ENCODE data around the gene EIPR1.
"Not testable (repeated sequence)": the region's sequence is repeated elsewhere in the genome, so short reads cannot be mapped to it uniquely, and the experiment has no call there.

EIPR1 gene

DNA sequence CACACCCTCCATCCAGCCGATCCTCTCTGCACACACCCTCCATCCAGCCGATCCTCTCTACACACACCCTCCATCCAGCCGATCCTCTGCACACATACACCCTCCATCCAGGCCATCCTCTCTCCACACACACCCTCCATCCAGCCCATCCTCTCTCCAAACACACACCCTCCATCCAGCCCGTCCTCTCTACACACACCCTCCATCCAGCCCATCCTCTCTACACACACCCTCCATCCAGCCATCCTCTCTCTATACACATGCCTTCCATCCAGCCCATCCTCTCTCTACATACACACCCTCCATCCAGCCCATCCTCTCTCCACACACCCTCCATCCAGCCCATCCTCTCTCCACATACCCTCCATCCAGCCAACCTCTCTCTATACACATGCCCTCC, 83.1 kb downstream of the EIPR1 start:
- H3K27me3 ChIP-seq (ENCODE audit: control insufficient read depth, insufficient read depth, low read length), result no peaks in the 10 kb centered on the region
- H3K9ac ChIP-seq (ENCODE audit: low read length), result no peak overlapping the region
- H3K4me3 ChIP-seq (ENCODE audit: low read length), result no peak overlapping the region
- H3K9me3 ChIP-seq (ENCODE audit: control insufficient read depth, low read length), result no peaks in the 10 kb centered on the region
- H3K4me1 ChIP-seq (ENCODE audit: control insufficient read depth, insufficient read depth, low read length), result no peaks in the 10 kb centered on the region
- H3K36me3 ChIP-seq (ENCODE audit: control insufficient read depth, insufficient read depth, low read length), result no peaks in the 10 kb centered on the region

DNA sequence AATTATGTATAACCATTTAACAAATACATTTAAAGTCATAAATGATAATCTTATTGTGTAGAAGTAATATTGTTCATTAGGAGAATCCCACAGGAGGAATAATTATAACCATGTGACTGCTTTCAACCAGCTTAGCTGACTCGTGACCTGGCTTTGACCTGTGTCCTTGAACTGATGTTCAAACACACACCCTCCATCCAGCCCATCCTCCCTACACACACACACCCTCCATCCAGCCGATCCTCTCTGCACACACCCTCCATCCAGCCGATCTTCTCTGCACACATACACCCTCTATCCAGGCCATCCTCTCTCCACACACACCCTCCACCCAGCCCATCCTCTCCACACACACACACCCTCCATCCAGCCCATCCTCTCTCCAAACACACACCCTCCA, 83.5 kb downstream of the EIPR1 start:
- H3K4me3 ChIP-seq (ENCODE audit: low read length), result no peak overlapping the region
- no peaks in the 10 kb centered on the region for H3K4me1 ChIP-seq (ENCODE audit: control insufficient read depth, insufficient read depth, low read length)
- no peaks in the 10 kb centered on the region for H3K36me3 ChIP-seq (ENCODE audit: control insufficient read depth, insufficient read depth, low read length)
- no peaks in the 10 kb centered on the region for H3K27me3 ChIP-seq (ENCODE audit: control insufficient read depth, insufficient read depth, low read length)
- no peak overlapping the region for H3K9ac ChIP-seq (ENCODE audit: low read length)
- no peaks in the 10 kb centered on the region for H3K9me3 ChIP-seq (ENCODE audit: control insufficient read depth, low read length)

GRCh38 chr2:3293221-3293620, 84.4 kb downstream of the EIPR1 start:
- Histone ChIP-seq H3K9ac (ENCODE audit: low read length) (no peak overlapping the region), H3K4me3 (ENCODE audit: low read length) (no peak overlapping the region), H3K9me3 (ENCODE audit: control insufficient read depth, low read length) (no peaks in the 10 kb centered on the region), H3K27me3 (ENCODE audit: control insufficient read depth, insufficient read depth, low read length) (no peaks in the 10 kb centered on the region), H3K36me3 (ENCODE audit: control insufficient read depth, insufficient read depth, low read length) (no peaks in the 10 kb centered on the region), H3K4me1 (ENCODE audit: control insufficient read depth, insufficient read depth, low read length) (no peaks in the 10 kb centered on the region)

- Histone ChIP-seq H3K27me3 (ENCODE audit: control insufficient read depth, insufficient read depth, low read length) (no peaks in the 10 kb centered on the region), H3K36me3 (ENCODE audit: control insufficient read depth, insufficient read depth, low read length) (no peaks in the 10 kb centered on the region), H3K4me3 (ENCODE audit: low read length) (no peak overlapping the region), H3K9ac (ENCODE audit: low read length) (no peak overlapping the region), H3K9me3 (ENCODE audit: control insufficient read depth, low read length) (no peaks in the 10 kb centered on the region), H3K4me1 (ENCODE audit: control insufficient read depth, insufficient read depth, low read length) (no peaks in the 10 kb centered on the region)
Observed at GRCh38 chr2:3292416-3292815, 85.2 kb downstream of the EIPR1 start.

DNA sequence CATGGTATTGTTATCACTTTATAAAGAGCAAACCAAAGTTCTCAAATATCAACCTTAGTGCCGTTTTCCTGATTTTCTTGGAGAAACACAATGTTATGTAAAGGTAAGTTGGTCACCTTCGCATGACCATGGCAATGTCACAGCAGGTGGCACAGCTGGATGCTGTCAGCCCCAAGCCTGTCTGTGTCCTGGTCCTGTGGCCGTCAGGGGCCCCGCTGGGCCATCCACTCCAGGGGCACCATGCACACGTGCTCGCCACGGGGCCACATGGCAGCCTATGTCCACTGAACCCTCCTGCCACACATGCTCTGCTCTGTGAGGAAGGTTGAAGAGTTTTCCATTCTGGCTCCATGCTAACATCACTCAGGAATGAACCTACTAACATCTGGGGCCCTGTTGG, 85.9 kb downstream of the EIPR1 start:
- Histone ChIP-seq H3K9me3 (ENCODE audit: control insufficient read depth, low read length) (no peaks in the 10 kb centered on the region), H3K36me3 (ENCODE audit: control insufficient read depth, insufficient read depth, low read length) (no peaks in the 10 kb centered on the region), H3K4me1 (ENCODE audit: control insufficient read depth, insufficient read depth, low read length) (no peaks in the 10 kb centered on the region), H3K27me3 (ENCODE audit: control insufficient read depth, insufficient read depth, low read length) (no peaks in the 10 kb centered on the region), H3K9ac (ENCODE audit: low read length) (no peak overlapping the region), H3K4me3 (ENCODE audit: low read length) (no peak overlapping the region)

- H3K4me1 ChIP-seq (ENCODE audit: control insufficient read depth, insufficient read depth, low read length), result no peaks in the 10 kb centered on the region
- no peaks in the 10 kb centered on the region for H3K27me3 ChIP-seq (ENCODE audit: control insufficient read depth, insufficient read depth, low read length)
- no peak overlapping the region for H3K9ac ChIP-seq (ENCODE audit: low read length)
- H3K9me3 ChIP-seq (ENCODE audit: control insufficient read depth, low read length), result no peaks in the 10 kb centered on the region
- H3K36me3 ChIP-seq (ENCODE audit: control insufficient read depth, insufficient read depth, low read length), result no peaks in the 10 kb centered on the region
- no peak overlapping the region for H3K4me3 ChIP-seq (ENCODE audit: low read length)
Observed at GRCh38 chr2:3291113-3291512, 86.5 kb downstream of the EIPR1 start.

DNA sequence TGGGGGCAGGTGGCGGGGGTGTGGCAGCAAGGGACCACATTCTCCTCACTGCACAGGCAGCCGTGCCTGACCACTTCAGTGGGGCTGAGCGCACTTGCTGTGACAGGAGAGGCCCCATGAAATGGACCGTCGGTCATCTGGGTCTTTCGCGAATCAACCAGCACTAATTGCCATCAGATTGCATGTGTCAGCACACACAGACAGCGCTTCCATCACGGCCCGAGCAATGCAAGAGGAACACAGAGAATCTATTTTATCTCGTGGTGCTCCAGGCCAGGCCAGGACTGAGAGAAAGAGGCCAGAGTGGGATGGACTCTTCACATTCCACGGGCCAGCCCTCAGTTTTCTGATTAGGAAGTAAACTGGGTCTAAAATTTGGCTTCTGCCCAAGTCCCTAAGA, 87.0 kb downstream of the EIPR1 start:
- Histone ChIP-seq H3K36me3 (ENCODE audit: control insufficient read depth, insufficient read depth, low read length) (no peaks in the 10 kb centered on the region), H3K4me1 (ENCODE audit: control insufficient read depth, insufficient read depth, low read length) (no peaks in the 10 kb centered on the region), H3K9ac (ENCODE audit: low read length) (no peak overlapping the region)

DNA sequence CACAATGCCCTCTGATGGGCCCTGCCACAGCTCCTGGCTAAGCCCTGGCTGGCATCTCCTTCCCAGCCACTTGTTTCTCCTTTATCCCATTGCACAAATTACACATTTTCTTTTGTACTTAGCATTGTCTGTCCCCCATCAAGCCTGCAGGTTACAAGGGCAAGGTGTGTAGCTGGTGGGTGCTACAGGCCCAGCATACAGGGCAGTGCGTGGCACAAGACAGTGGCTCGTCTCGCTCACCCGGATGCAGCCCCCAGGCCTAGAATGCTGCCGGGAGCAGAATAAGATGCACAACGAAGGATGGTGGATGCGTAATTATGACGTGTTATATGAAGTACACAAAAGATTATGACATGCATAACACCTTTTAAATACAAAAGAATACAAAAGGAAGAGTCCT, 87.6 kb downstream of the EIPR1 start:
- Histone ChIP-seq H3K4me1 (ENCODE audit: control insufficient read depth, insufficient read depth, low read length) (no peaks in the 10 kb centered on the region), H3K4me3 (ENCODE audit: low read length) (no peak overlapping the region), H3K27me3 (ENCODE audit: control insufficient read depth, insufficient read depth, low read length) (no peaks in the 10 kb centered on the region), H3K9me3 (ENCODE audit: control insufficient read depth, low read length) (no peaks in the 10 kb centered on the region), H3K36me3 (ENCODE audit: control insufficient read depth, insufficient read depth, low read length) (no peaks in the 10 kb centered on the region), H3K9ac (ENCODE audit: low read length) (no peak overlapping the region)

More for the DNA sequence above, 87.0 kb downstream of the EIPR1 start:
- no peaks in the 10 kb centered on the region for H3K9me3 ChIP-seq (ENCODE audit: control insufficient read depth, low read length)
- H3K27me3 ChIP-seq (ENCODE audit: control insufficient read depth, insufficient read depth, low read length), result no peaks in the 10 kb centered on the region
- H3K4me3 ChIP-seq (ENCODE audit: low read length), result no peak overlapping the region

- H3K9ac ChIP-seq (ENCODE audit: low read length), result no peak overlapping the region
- no peak overlapping the region for H3K4me3 ChIP-seq (ENCODE audit: low read length)
- H3K9me3 ChIP-seq (ENCODE audit: control insufficient read depth, low read length), result no peaks in the 10 kb centered on the region
- no peaks in the 10 kb centered on the region for H3K4me1 ChIP-seq (ENCODE audit: control insufficient read depth, insufficient read depth, low read length)
- H3K36me3 ChIP-seq (ENCODE audit: control insufficient read depth, insufficient read depth, low read length), result no peaks in the 10 kb centered on the region
- no peaks in the 10 kb centered on the region for H3K27me3 ChIP-seq (ENCODE audit: control insufficient read depth, insufficient read depth, low read length)
Observed at GRCh38 chr2:3289526-3289925, 88.1 kb downstream of the EIPR1 start.

DNA sequence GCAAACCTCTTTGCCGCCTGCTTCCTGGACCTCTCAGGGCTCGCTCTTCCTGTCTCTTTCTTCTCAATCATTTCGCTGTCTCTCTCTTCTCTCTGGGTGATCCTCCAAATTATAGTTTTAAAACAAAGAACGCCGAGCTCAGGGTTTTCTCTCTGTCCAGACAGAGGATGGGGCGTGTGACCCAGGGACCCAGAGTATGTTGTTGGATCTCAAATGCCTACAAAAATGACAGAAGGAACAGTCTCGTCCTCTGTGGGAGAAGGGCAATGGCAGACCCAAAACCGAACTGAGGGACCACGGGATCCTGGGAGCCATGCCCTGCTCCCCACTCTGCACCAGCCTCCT, 88.5 kb downstream of the EIPR1 start:
- Histone ChIP-seq H3K4me1 (ENCODE audit: control insufficient read depth, insufficient read depth, low read length) (no peaks in the 10 kb centered on the region), H3K9ac (ENCODE audit: low read length) (no peak overlapping the region), H3K9me3 (ENCODE audit: control insufficient read depth, low read length) (no peaks in the 10 kb centered on the region), H3K36me3 (ENCODE audit: control insufficient read depth, insufficient read depth, low read length) (no peaks in the 10 kb centered on the region), H3K4me3 (ENCODE audit: low read length) (no peak overlapping the region), H3K27me3 (ENCODE audit: control insufficient read depth, insufficient read depth, low read length) (no peaks in the 10 kb centered on the region)

DNA sequence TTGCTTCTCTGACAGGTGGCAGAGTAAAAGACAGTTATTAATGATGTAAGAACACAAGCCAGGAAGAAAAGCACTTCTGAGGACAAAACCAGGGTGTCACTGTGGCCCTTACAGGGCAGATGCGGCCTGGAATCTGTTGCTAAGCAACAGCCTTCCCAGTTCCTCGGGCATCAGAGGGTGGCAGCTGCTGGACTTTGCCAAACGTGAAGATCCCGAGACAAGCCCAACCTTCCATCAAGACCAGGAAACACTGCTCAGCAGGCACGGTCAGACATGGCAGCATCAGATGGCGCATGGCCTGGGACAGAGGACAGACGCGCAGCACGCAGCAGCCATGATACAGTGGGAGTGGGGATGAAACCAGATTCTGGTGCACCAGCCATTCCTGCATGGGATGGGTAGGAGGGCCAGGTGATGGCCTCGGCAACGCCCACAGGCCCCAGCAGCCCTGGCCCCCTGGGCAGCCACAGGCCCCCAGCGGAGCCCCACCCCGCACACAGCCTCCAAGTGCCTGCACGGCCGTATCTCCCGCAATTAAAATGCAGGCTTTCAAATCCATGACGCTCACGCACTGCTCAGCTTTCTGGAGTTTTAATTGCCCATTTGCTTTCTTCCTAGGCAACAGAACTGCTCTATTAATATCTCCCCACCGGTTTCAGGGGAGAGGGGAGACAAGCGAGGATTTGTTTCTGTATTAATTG, 89.0 kb downstream of the EIPR1 start:
- Histone ChIP-seq H3K9me3 (ENCODE audit: control insufficient read depth, low read length) (no peaks in the 10 kb centered on the region), H3K36me3 (ENCODE audit: control insufficient read depth, insufficient read depth, low read length) (no peaks in the 10 kb centered on the region), H3K9ac (ENCODE audit: low read length) (no peak overlapping the region), H3K4me1 (ENCODE audit: control insufficient read depth, insufficient read depth, low read length) (no peaks in the 10 kb centered on the region), H3K4me3 (ENCODE audit: low read length) (no peak overlapping the region), H3K27me3 (ENCODE audit: control insufficient read depth, insufficient read depth, low read length) (no peaks in the 10 kb centered on the region)

- no peaks in the 10 kb centered on the region for H3K27me3 ChIP-seq (ENCODE audit: control insufficient read depth, insufficient read depth, low read length)
- no peak overlapping the region for H3K4me3 ChIP-seq (ENCODE audit: low read length)
- no peaks in the 10 kb centered on the region for H3K36me3 ChIP-seq (ENCODE audit: control insufficient read depth, insufficient read depth, low read length)
- H3K9ac ChIP-seq (ENCODE audit: low read length), result no peak overlapping the region
- H3K4me1 ChIP-seq (ENCODE audit: control insufficient read depth, insufficient read depth, low read length), result no peaks in the 10 kb centered on the region
- H3K9me3 ChIP-seq (ENCODE audit: control insufficient read depth, low read length), result no peaks in the 10 kb centered on the region
Observed at GRCh38 chr2:3287896-3288295, 89.7 kb downstream of the EIPR1 start.

- not testable (repeated sequence) for H3K36me3 ChIP-seq (ENCODE audit: control insufficient read depth, insufficient read depth, low read length); H3K9me3 ChIP-seq (ENCODE audit: control insufficient read depth, low read length); H3K9ac ChIP-seq (ENCODE audit: low read length); H3K27me3 ChIP-seq (ENCODE audit: control insufficient read depth, insufficient read depth, low read length); H3K4me1 ChIP-seq (ENCODE audit: control insufficient read depth, insufficient read depth, low read length); H3K4me3 ChIP-seq (ENCODE audit: low read length)
Observed at GRCh38 chr2:3286646-3287036, 91.0 kb downstream of the EIPR1 start.

Measured in mucosa of stomach (tissue), 1 donor.